Caco-2 (cell line): Measurements from ENCODE around the gene RPEL1. TPM values are rescaled to one million over a fixed set of nuclear protein-coding genes. Genes with fewer than 3 reads are reported as not detected.

Source experiments
- BruUV-seq: library from RNA; stranded (reverse); fragments of 400-500 nt; replicated peaks from 2 replicates; lab custom pipeline; 2021; lab: Mats Ljungman, UMichigan
- CTCF ChIA-PET: fragments of 300-600 bp; sonication (Branson Sonifier 250); formaldehyde crosslinking; loops from one replicate; lab custom pipeline; 2022; ENCODE audit warnings: antibody characterized with exemption; lab: Charles Lee
- POLR2A ChIA-PET: fragments of 300-600 bp; sonication (Branson Sonifier 250); formaldehyde crosslinking; loops from one replicate; lab custom pipeline; 2022; ENCODE audit warnings: antibody characterized with exemption; lab: Charles Lee
- DNase-seq, 2 experiments: peaks; one replicate each; pipeline versions ENCODE4 v3.0.0 to v3.0.0-alpha.2; 2020 to 2022
- H3K27me3 ChIP-seq: replicated peaks from 2 replicates; pipeline ENCODE4 v1.6.0; 2011; ENCODE audit warnings: low read length; ENCODE audit not compliant: control insufficient read depth, insufficient read depth
- H3K36me3 ChIP-seq: 2 replicates; pipeline ENCODE4 v1.5.1; 2011; ENCODE audit warnings: low read length; ENCODE audit not compliant: control insufficient read depth, insufficient read depth
- H3K4me1 ChIP-seq: fragments of 250-450 bp; sonication (Bioruptor Pico); 2 replicates; pipeline ENCODE4 v1.5.1; 2020; ENCODE audit warnings: mild to moderate bottlenecking
- H3K4me3 ChIP-seq: 2 replicates; pipeline ENCODE4 v1.5.1; 2011; ENCODE audit warnings: low read depth, mild to moderate bottlenecking, control low read depth, low read length
- H3K9me3 ChIP-seq: fragments of 250-450 bp; sonication (Bioruptor Pico); 2 replicates; pipeline ENCODE4 v1.5.1; 2020; ENCODE audit warnings: mild to moderate bottlenecking, moderate library complexity
- H3K27ac Mint-ChIP-seq: one replicate; pipeline ENCODE4 v1.8.0; 2022; ENCODE audit warnings: mixed read lengths; ENCODE audit not compliant: unreplicated experiment
- H3K27me3 Mint-ChIP-seq: one replicate; pipeline ENCODE4 v1.8.0; 2022; ENCODE audit warnings: mixed read lengths; ENCODE audit not compliant: insufficient read depth, unreplicated experiment
- H3K36me3 Mint-ChIP-seq: one replicate; pipeline ENCODE4 v1.8.0; 2022; ENCODE audit warnings: mild to moderate bottlenecking, mixed read lengths; ENCODE audit not compliant: insufficient read depth, unreplicated experiment
- H3K4me1 Mint-ChIP-seq: one replicate; pipeline ENCODE4 v1.8.0; 2022; ENCODE audit warnings: low read depth, mixed read lengths; ENCODE audit not compliant: unreplicated experiment
- H3K4me3 Mint-ChIP-seq: one replicate; pipeline ENCODE4 v1.8.0; 2022; ENCODE audit warnings: mild to moderate bottlenecking, moderate library complexity, mixed read lengths; ENCODE audit not compliant: unreplicated experiment
- H3K9me3 Mint-ChIP-seq: one replicate; pipeline ENCODE4 v1.8.0; 2022; ENCODE audit warnings: mixed read lengths; ENCODE audit not compliant: unreplicated experiment
- CTCF ChIP-seq, 2 experiments: fragments of 200-600 bp in 1 of 2; IDR thresholded peaks; 1 replicate in 1 of 2; 2 replicates in 1 of 2; pipeline versions ENCODE4 v1.5.1 to v1.8.0; 2011 to 2022; ENCODE audit warnings: antibody characterized with exemption in 1 of 2, control low read depth in 1 of 2, inconsistent platforms in 1 of 2, low read depth in 1 of 2, low read length in 1 of 2, mild to moderate bottlenecking in 1 of 2, moderate library complexity in 1 of 2; ENCODE audit not compliant: insufficient read depth in 1 of 2, severe bottlenecking in 1 of 2, unreplicated experiment in 1 of 2
- intact Hi-C: fragments of 100-400 bp; cut with micrococcal nuclease; formaldehyde crosslinking; loops from one replicate; pipeline ENCODE4 v1.10.0; 2022; ENCODE audit not compliant: unreplicated experiment
- total RNA-seq: library from RNA; stranded (reverse); gene quantifications from 2 replicates; pipeline ENCODE4 v1.2.3, GENCODE V29; 2022

RPEL1 gene
- total RNA-seq, 1 experiment from 2014 or later = not detected

- intact Hi-C loops = no loop called here
- TF ChIP-seq CTCF (IDR thresholded peaks at IDR 0.05; ENCODE audit: insufficient read depth in 1 of 2, low read depth in 1 of 2, low read length in 1 of 2, severe bottlenecking in 1 of 2, unreplicated experiment in 1 of 2) = no peak
- no peaks in the 10 kb centered on the region for H3K27me3 ChIP-seq
- ChIA-PET CTCF (no interaction called here), POLR2A (no interaction called here)
- no peaks in the 10 kb centered on the region for H3K9me3 ChIP-seq
- no peak overlapping the region for H3K27ac Mint-ChIP-seq
- H3K4me1 ChIP-seq = peaks cover 11% of the 10 kb centered on the region
- peaks cover 19% of the 10 kb centered on the region for H3K4me1 Mint-ChIP-seq
- peaks cover 6% of the 10 kb centered on the region for H3K36me3 Mint-ChIP-seq
- no peak overlapping the region for H3K4me3 ChIP-seq
- no peak overlapping the region for H3K4me3 Mint-ChIP-seq
- no peaks in the 10 kb centered on the region for H3K9me3 Mint-ChIP-seq
- H3K27me3 Mint-ChIP-seq = no peaks in the 10 kb centered on the region
- H3K36me3 ChIP-seq = no peaks in the 10 kb centered on the region
- DNase-seq = no peak
- no TSS peak for BruUV-seq
Observed at GRCh38 chr10:103197903-103198302, 47.8 kb upstream of the RPEL1 start.

GRCh38 chr10:103198648-103199047, 47.0 kb upstream of the RPEL1 start:
- H3K4me1 Mint-ChIP-seq = peaks cover 18% of the 10 kb centered on the region
- no peaks in the 10 kb centered on the region for H3K9me3 Mint-ChIP-seq
- DNase-seq = no peak
- POLR2A ChIA-PET = no interaction called here
- Histone ChIP-seq H3K4me1 (peaks cover 6% of the 10 kb centered on the region), H3K9me3 (no peaks in the 10 kb centered on the region), H3K36me3 (no peaks in the 10 kb centered on the region), H3K27me3 (no peaks in the 10 kb centered on the region), H3K4me3 (no peak overlapping the region)
- intact Hi-C loops = no loop called here
- no peaks in the 10 kb centered on the region for H3K27me3 Mint-ChIP-seq
- no peaks in the 10 kb centered on the region for H3K36me3 Mint-ChIP-seq
- no peak for TF ChIP-seq CTCF (IDR thresholded peaks at IDR 0.05; ENCODE audit: insufficient read depth in 1 of 2, low read depth in 1 of 2, low read length in 1 of 2, severe bottlenecking in 1 of 2, unreplicated experiment in 1 of 2)
- CTCF ChIA-PET = no interaction called here
- no peak overlapping the region for H3K27ac Mint-ChIP-seq
- no peak overlapping the region for H3K4me3 Mint-ChIP-seq
- BruUV-seq = no TSS peak

GRCh38 chr10:103199488-103199887, 46.2 kb upstream of the RPEL1 start:
- Histone ChIP-seq H3K36me3 (no peaks in the 10 kb centered on the region), H3K27me3 (no peaks in the 10 kb centered on the region), H3K9me3 (no peaks in the 10 kb centered on the region), H3K4me1 (no peaks in the 10 kb centered on the region), H3K4me3 (no peak overlapping the region)
- POLR2A ChIA-PET = no interaction called here
- DNase-seq = no peak
- no TSS peak for BruUV-seq
- CTCF ChIA-PET = no interaction called here
- peaks cover 11% of the 10 kb centered on the region for H3K4me1 Mint-ChIP-seq
- H3K36me3 Mint-ChIP-seq = no peaks in the 10 kb centered on the region
- intact Hi-C loops = no loop called here
- H3K4me3 Mint-ChIP-seq = no peak overlapping the region
- no peaks in the 10 kb centered on the region for H3K27me3 Mint-ChIP-seq
- H3K27ac Mint-ChIP-seq = no peak overlapping the region
- H3K9me3 Mint-ChIP-seq = no peaks in the 10 kb centered on the region
- TF ChIP-seq CTCF (IDR thresholded peaks at IDR 0.05; ENCODE audit: insufficient read depth in 1 of 2, low read depth in 1 of 2, low read length in 1 of 2, severe bottlenecking in 1 of 2, unreplicated experiment in 1 of 2) = no peak
